ENCODE data around the gene SNX20.

The SNX20 gene

GRCh38 chr16:50696575-50697420 lies 15.7 kb upstream of the SNX20 start:
- no peaks in the 10 kb centered on the region for H3K36me3 ChIP-seq (ENCODE audit: insufficient read depth)
- no peaks in the 10 kb centered on the region for H3K27me3 ChIP-seq (ENCODE audit: insufficient read depth, low read depth)
- no peaks in the 10 kb centered on the region for H3K79me2 ChIP-seq (ENCODE audit: insufficient read depth, low read depth)
- H3K4me2 ChIP-seq: no peak overlapping the region
- H3K4me1 ChIP-seq (ENCODE audit: low read depth, poor library complexity, severe bottlenecking): no peaks in the 10 kb centered on the region
- H3K9ac ChIP-seq: no peak overlapping the region
- H3K4me3 ChIP-seq (IDR thresholded peaks at IDR 0.05; ENCODE audit: insufficient read depth, low read depth, low read length): no peak overlapping the region
- no peaks in the 10 kb centered on the region for H4K20me1 ChIP-seq (ENCODE audit: insufficient read depth)
- no peak overlapping the region for H2AFZ ChIP-seq (ENCODE audit: low read depth)
- H3K27ac ChIP-seq: no peak overlapping the region
- no peak for TF ChIP-seq CTCF (conservative IDR thresholded peaks at IDR 0.05; ENCODE audit: low read depth, low read length)

GRCh38 chr16:50696126-50696525 lies 15.0 kb upstream of the SNX20 start:
- no peaks in the 10 kb centered on the region for H3K79me2 ChIP-seq (ENCODE audit: insufficient read depth, low read depth)
- no peaks in the 10 kb centered on the region for H4K20me1 ChIP-seq (ENCODE audit: insufficient read depth)
- H3K4me3 ChIP-seq (IDR thresholded peaks at IDR 0.05; ENCODE audit: insufficient read depth, low read depth, low read length): no peak overlapping the region
- H3K36me3 ChIP-seq (ENCODE audit: insufficient read depth): no peaks in the 10 kb centered on the region
- no peak overlapping the region for H3K27ac ChIP-seq
- no peak overlapping the region for H2AFZ ChIP-seq (ENCODE audit: low read depth)
- no peaks in the 10 kb centered on the region for H3K4me1 ChIP-seq (ENCODE audit: low read depth, poor library complexity, severe bottlenecking)
- TF ChIP-seq CTCF (conservative IDR thresholded peaks at IDR 0.05; ENCODE audit: low read depth, low read length): no peak
- no peak overlapping the region for H3K9ac ChIP-seq
- H3K27me3 ChIP-seq (ENCODE audit: insufficient read depth, low read depth): no peaks in the 10 kb centered on the region
- no peak overlapping the region for H3K4me2 ChIP-seq

GRCh38 chr16:50695017-50696000 lies 14.2 kb upstream of the SNX20 start:
- Histone ChIP-seq H3K4me3 (IDR thresholded peaks at IDR 0.05; ENCODE audit: insufficient read depth, low read depth, low read length) (no peak overlapping the region), H3K27me3 (ENCODE audit: insufficient read depth, low read depth) (no peaks in the 10 kb centered on the region), H3K27ac (no peak overlapping the region), H3K36me3 (ENCODE audit: insufficient read depth) (no peaks in the 10 kb centered on the region), H3K4me1 (ENCODE audit: low read depth, poor library complexity, severe bottlenecking) (no peaks in the 10 kb centered on the region), H3K9ac (no peak overlapping the region), H4K20me1 (ENCODE audit: insufficient read depth) (no peaks in the 10 kb centered on the region), H3K79me2 (ENCODE audit: insufficient read depth, low read depth) (no peaks in the 10 kb centered on the region), H3K4me2 (no peak overlapping the region), H2AFZ (ENCODE audit: low read depth) (no peak overlapping the region)
- no peak for TF ChIP-seq CTCF (conservative IDR thresholded peaks at IDR 0.05; ENCODE audit: low read depth, low read length)

- H3K9ac ChIP-seq: no peak overlapping the region
- H4K20me1 ChIP-seq (ENCODE audit: insufficient read depth): no peaks in the 10 kb centered on the region
- no peak overlapping the region for H3K4me3 ChIP-seq (IDR thresholded peaks at IDR 0.05; ENCODE audit: insufficient read depth, low read depth, low read length)
- no peaks in the 10 kb centered on the region for H3K27me3 ChIP-seq (ENCODE audit: insufficient read depth, low read depth)
- no peaks in the 10 kb centered on the region for H3K4me1 ChIP-seq (ENCODE audit: low read depth, poor library complexity, severe bottlenecking)
- no peaks in the 10 kb centered on the region for H3K79me2 ChIP-seq (ENCODE audit: insufficient read depth, low read depth)
- TF ChIP-seq CTCF (conservative IDR thresholded peaks at IDR 0.05; ENCODE audit: low read depth, low read length): no peak
- no peak overlapping the region for H2AFZ ChIP-seq (ENCODE audit: low read depth)
- H3K36me3 ChIP-seq (ENCODE audit: insufficient read depth): no peaks in the 10 kb centered on the region
- H3K4me2 ChIP-seq: no peak overlapping the region
- H3K27ac ChIP-seq: no peak overlapping the region
Observed at GRCh38 chr16:50694206-50694605, 13.1 kb upstream of the SNX20 start.

Measured in KMS-11 (cell line).